Islet of Langerhans (tissue), 1 donor: ENCODE results near the gene RAB20.

Source experiments
- FAIRE-seq: peaks from one replicate; lab custom pipeline; 2011; peaks lifted over from hg19 to GRCh38; lab: Jason Lieb, UNC

The RAB20 gene

GRCh38 chr13:110528371-110528770 is 33.2 kb downstream of the RAB20 start:
- no peak for FAIRE-seq

- no peak for FAIRE-seq
Observed at GRCh38 chr13:110525328-110526319, 35.9 kb downstream of the RAB20 start.

- FAIRE-seq = no peak
Observed at GRCh38 chr13:110524541-110525257, 36.8 kb downstream of the RAB20 start.

- no peak for FAIRE-seq
Observed at GRCh38 chr13:110523838-110524540, 37.5 kb downstream of the RAB20 start.

GRCh38 chr13:110523180-110523579 is 38.3 kb downstream of the RAB20 start:
- no peak for FAIRE-seq

GRCh38 chr13:110522721-110523120 is 38.8 kb downstream of the RAB20 start:
- no peak for FAIRE-seq

GRCh38 chr13:110521946-110522345 is 39.6 kb downstream of the RAB20 start:
- no peak for FAIRE-seq

- no peak for FAIRE-seq
Observed at GRCh38 chr13:110521296-110521680, 40.2 kb downstream of the RAB20 start.

GRCh38 chr13:110520431-110521295 is 40.9 kb downstream of the RAB20 start:
- no peak for FAIRE-seq

- no peak for FAIRE-seq
Observed at GRCh38 chr13:110519506-110519905, 42.0 kb downstream of the RAB20 start.

GRCh38 chr13:110519046-110519445 is 42.5 kb downstream of the RAB20 start:
- no peak for FAIRE-seq

- FAIRE-seq = no peak
Observed at GRCh38 chr13:110518571-110518970, 43.0 kb downstream of the RAB20 start.

GRCh38 chr13:110518226-110518525 is 43.3 kb downstream of the RAB20 start:
- no peak for FAIRE-seq

- FAIRE-seq = no peak
Observed at GRCh38 chr13:110517505-110518225, 43.9 kb downstream of the RAB20 start.

GRCh38 chr13:110516500-110516899 is 45.0 kb downstream of the RAB20 start:
- no peak for FAIRE-seq

GRCh38 chr13:110512198-110512740 is 49.3 kb downstream of the RAB20 start:
- FAIRE-seq = no peak

- FAIRE-seq = no peak
Observed at GRCh38 chr13:110511509-110512181, 49.9 kb downstream of the RAB20 start.

- no peak for FAIRE-seq
Observed at GRCh38 chr13:110509971-110510786, 51.3 kb downstream of the RAB20 start.

GRCh38 chr13:110509478-110509926 is 52.0 kb downstream of the RAB20 start:
- FAIRE-seq = no peak
